ENCODE data around the gene TAF9. TPM values are rescaled to one million over a fixed set of nuclear protein-coding genes. Genes with fewer than 3 reads are reported as not detected.

The TAF9 gene
- total RNA-seq, 4 donors from 2014 or later = 31.4 to 42.0 (median 39.2) TPM

DNA sequence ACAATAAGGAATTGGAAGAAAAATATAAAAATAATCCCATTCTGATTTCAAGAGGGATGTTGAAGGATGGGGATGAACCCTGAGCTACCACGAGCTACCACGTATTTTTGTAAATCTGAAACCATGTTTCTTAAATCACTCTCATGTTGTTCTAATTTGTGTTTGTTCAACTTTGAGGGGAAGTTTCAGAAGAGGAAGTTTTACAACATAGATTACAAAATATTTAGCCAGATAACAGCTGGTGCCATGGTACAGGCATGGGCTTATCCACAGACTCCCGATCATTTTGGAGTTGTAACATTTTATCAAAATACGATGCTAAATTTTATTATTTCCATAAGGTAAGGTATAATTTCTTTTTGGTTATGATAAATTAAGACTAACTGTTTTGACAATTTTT is 51.9 kb downstream of the TAF9 start:
- WGBS = 73% methylated on average over 4 of the region's 4 CpGs
- Histone ChIP-seq H3K27ac (no peak overlapping the region), H3K27me3 (no peaks in the 10 kb centered on the region), H3K36me3 (peaks cover 16% of the 10 kb centered on the region), H3K4me3 (no peak overlapping the region), H3K4me1 (no peaks in the 10 kb centered on the region), H3K9me3 (no peaks in the 10 kb centered on the region)
- TF ChIP-seq POLR2AphosphoS5 (IDR thresholded peaks at IDR 0.05) (no peak), POLR2A (IDR thresholded peaks at IDR 0.05) (no peak), EP300 (IDR thresholded peaks at IDR 0.05) (no peak)
- TF ChIP-seq, protein P1, sequence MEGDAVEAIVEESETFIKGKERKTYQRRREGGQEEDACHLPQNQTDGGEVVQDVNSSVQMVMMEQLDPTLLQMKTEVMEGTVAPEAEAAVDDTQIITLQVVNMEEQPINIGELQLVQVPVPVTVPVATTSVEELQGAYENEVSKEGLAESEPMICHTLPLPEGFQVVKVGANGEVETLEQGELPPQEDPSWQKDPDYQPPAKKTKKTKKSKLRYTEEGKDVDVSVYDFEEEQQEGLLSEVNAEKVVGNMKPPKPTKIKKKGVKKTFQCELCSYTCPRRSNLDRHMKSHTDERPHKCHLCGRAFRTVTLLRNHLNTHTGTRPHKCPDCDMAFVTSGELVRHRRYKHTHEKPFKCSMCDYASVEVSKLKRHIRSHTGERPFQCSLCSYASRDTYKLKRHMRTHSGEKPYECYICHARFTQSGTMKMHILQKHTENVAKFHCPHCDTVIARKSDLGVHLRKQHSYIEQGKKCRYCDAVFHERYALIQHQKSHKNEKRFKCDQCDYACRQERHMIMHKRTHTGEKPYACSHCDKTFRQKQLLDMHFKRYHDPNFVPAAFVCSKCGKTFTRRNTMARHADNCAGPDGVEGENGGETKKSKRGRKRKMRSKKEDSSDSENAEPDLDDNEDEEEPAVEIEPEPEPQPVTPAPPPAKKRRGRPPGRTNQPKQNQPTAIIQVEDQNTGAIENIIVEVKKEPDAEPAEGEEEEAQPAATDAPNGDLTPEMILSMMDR (IDR thresholded peaks at IDR 0.05) = no peak
- no peak for DNase-seq (ENCODE audit: low spot score in 2 of 2)

DNA sequence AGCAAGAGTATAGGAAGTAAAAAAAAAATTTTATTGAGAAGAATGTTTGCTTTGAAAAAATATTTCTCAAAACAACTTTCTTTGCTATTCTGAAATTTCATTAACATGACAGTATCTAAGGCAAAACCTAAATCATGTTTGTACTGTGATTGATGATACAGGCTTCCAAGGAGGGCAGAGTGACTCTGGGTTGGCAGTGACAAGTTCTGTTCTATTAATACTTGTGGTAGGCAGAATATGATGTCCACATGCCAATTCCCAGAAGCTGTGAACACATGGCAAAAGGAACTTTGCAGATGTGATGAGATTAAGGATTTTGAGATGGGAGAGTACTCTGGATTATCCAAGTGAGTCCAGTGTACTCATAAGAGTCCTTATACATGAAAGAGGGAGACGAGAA is 53.3 kb downstream of the TAF9 start:
- no peak for TF ChIP-seq POLR2AphosphoS5 (IDR thresholded peaks at IDR 0.05)
- no peak for TF ChIP-seq POLR2A (IDR thresholded peaks at IDR 0.05)
- TF ChIP-seq, protein P1 (IDR thresholded peaks at IDR 0.05) = no peak
- TF ChIP-seq EP300 (IDR thresholded peaks at IDR 0.05) = no peak
- H3K27ac ChIP-seq = no peak overlapping the region
- no peak overlapping the region for H3K4me3 ChIP-seq
- H3K9me3 ChIP-seq = no peaks in the 10 kb centered on the region
- H3K4me1 ChIP-seq = no peaks in the 10 kb centered on the region
- peaks cover 16% of the 10 kb centered on the region for H3K36me3 ChIP-seq
- WGBS = 90% methylated on average over 1 of the region's 1 CpG
- DNase-seq (ENCODE audit: low spot score in 2 of 2) = no peak
- no peaks in the 10 kb centered on the region for H3K27me3 ChIP-seq

Other genes starting within 250 kb of the TAF9 start
- 10 to 100 TPM in 2 of 4 donors, 1 to 10 TPM in 2; 8.5 to 19.9 (median 10.8) TPM for gene CCNB1, start 202.4 kb downstream of the TAF9 start, total RNA-seq
- gene CENPH, start 179.9 kb downstream of the TAF9 start, total RNA-seq = 1 to 10 TPM; 5.4 to 8.5 (median 6.5) TPM
- 10 to 100 TPM; 25.7 to 37.2 (median 31.2) TPM for gene CDK7, start 134.6 kb downstream of the TAF9 start, total RNA-seq
- 10 to 100 TPM in 1 of 4 donors, 1 to 10 TPM in 3; 5.5 to 17.7 (median 6.6) TPM for gene CCDC125, start 36.7 kb downstream of the TAF9 start, total RNA-seq
- gene AK6, start within 50 bp of the TAF9 start, total RNA-seq = 10 to 100 TPM; 14.0 to 43.6 (median 19.4) TPM
- gene RAD17, start 298 bp upstream of the TAF9 start, total RNA-seq = 10 to 100 TPM; 13.0 to 21.1 (median 15.0) TPM
- gene MARVELD2, start 45.6 kb upstream of the TAF9 start, total RNA-seq = 10 to 100 TPM; 22.5 to 29.4 (median 26.0) TPM
- 10 to 100 TPM; 31.4 to 56.9 (median 45.4) TPM for gene OCLN, start 123.3 kb upstream of the TAF9 start, total RNA-seq
- gene GTF2H2C, start 190.7 kb upstream of the TAF9 start, total RNA-seq = 10 to 100 TPM; 12.0 to 18.5 (median 16.9) TPM